ENCODE data around the gene SNCAIP.

DNA sequence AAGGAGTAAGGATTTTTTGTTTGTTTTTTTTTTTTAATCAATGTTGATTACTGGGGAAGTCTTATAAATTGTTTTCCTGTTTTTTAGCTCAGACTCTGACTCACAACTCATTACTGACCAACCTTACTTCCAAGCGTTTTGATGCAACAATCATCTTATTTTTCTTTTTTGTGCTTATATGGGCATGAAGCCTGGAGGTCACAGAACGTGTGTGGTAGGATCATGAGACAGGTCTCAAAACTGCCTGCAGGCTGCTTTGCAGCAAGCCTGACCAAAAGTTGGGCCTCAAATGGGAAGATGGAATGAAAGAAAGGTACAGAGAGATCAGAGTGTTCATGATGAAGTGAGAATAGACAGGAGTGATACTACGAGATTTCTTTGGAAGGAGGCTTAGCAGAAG, 38.5 kb downstream of the SNCAIP start:
- TF ChIP-seq, protein P1, sequence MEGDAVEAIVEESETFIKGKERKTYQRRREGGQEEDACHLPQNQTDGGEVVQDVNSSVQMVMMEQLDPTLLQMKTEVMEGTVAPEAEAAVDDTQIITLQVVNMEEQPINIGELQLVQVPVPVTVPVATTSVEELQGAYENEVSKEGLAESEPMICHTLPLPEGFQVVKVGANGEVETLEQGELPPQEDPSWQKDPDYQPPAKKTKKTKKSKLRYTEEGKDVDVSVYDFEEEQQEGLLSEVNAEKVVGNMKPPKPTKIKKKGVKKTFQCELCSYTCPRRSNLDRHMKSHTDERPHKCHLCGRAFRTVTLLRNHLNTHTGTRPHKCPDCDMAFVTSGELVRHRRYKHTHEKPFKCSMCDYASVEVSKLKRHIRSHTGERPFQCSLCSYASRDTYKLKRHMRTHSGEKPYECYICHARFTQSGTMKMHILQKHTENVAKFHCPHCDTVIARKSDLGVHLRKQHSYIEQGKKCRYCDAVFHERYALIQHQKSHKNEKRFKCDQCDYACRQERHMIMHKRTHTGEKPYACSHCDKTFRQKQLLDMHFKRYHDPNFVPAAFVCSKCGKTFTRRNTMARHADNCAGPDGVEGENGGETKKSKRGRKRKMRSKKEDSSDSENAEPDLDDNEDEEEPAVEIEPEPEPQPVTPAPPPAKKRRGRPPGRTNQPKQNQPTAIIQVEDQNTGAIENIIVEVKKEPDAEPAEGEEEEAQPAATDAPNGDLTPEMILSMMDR (IDR thresholded peaks at IDR 0.05): no peak
- TF ChIP-seq POLR2A (IDR thresholded peaks at IDR 0.05): no peak
